Measurements from ENCODE around the gene GTF3C5. TPM values are rescaled to one million over a fixed set of nuclear protein-coding genes. Genes with fewer than 3 reads are reported as not detected.

The GTF3C5 gene
- total RNA-seq, 2 experiments from 2014 or later: 89.3 to 95.7 TPM

GRCh38 chr9:133100506-133101355 is 69.9 kb downstream of the GTF3C5 start:
- ATAC-seq (no peak), DNase-seq (no peak)
- ChIA-PET POLR2A (no interaction called here), CTCF (interaction anchor here (1.1 to 22.3 kb wide), 3 partner anchors 13 to 45 kb away, joined by 3 to 421 read pairs (median 3); no protein-coding TSS in a partner anchor)
- Mint-ChIP-seq H3K9me3 (ENCODE audit: insufficient read depth) (peaks cover 9% of the 10 kb centered on the region), H3K4me3 (no peak overlapping the region), H3K4me1 (ENCODE audit: low read depth) (no peaks in the 10 kb centered on the region), H3K27me3 (ENCODE audit: low read depth) (no peaks in the 10 kb centered on the region), H3K27ac (no peak overlapping the region), H3K36me3 (ENCODE audit: low read depth) (peaks cover 74% of the 10 kb centered on the region)

- Mint-ChIP-seq H3K4me1 (ENCODE audit: low read depth) (peaks cover 4% of the 10 kb centered on the region), H3K27me3 (ENCODE audit: low read depth) (no peaks in the 10 kb centered on the region), H3K9me3 (ENCODE audit: insufficient read depth) (peaks cover 2% of the 10 kb centered on the region), H3K27ac (no peak overlapping the region), H3K4me3 (no peak overlapping the region), H3K36me3 (ENCODE audit: low read depth) (peaks cover 69% of the 10 kb centered on the region)
- CTCF ChIA-PET: interaction anchor here (0.7 to 22.3 kb wide), 6 partner anchors 8 to 45 kb away, joined by 3 to 421 read pairs (median 3); no protein-coding TSS in a partner anchor
- DNase-seq (no peak), ATAC-seq (no peak)
- POLR2A ChIA-PET: interaction anchor here (0.8 kb wide), 1 partner anchor 32 kb away, joined by 4 read pairs; no protein-coding TSS in a partner anchor
Measured at GRCh38 chr9:133101356-133102189, 70.8 kb downstream of the GTF3C5 start.

GRCh38 chr9:133102190-133103021 is 71.6 kb downstream of the GTF3C5 start:
- peaks cover 65% of the 10 kb centered on the region for H3K36me3 Mint-ChIP-seq (ENCODE audit: low read depth)
- H3K4me1 Mint-ChIP-seq (ENCODE audit: low read depth): peaks cover 5% of the 10 kb centered on the region
- H3K9me3 Mint-ChIP-seq (ENCODE audit: insufficient read depth): no peaks in the 10 kb centered on the region
- H3K27ac Mint-ChIP-seq: no peak overlapping the region
- ChIA-PET CTCF (interaction anchor here (0.7 to 22.3 kb wide), 6 partner anchors 8 to 44 kb away, joined by 3 to 421 read pairs (median 3); no protein-coding TSS in a partner anchor), POLR2A (interaction anchor here (0.8 to 2.0 kb wide), 2 partner anchors 31 to 42 kb away, joined by 4 to 13 read pairs; no protein-coding TSS in a partner anchor)
- no peak overlapping the region for H3K4me3 Mint-ChIP-seq
- ATAC-seq: no peak
- DNase-seq: no peak
- H3K27me3 Mint-ChIP-seq (ENCODE audit: low read depth): no peaks in the 10 kb centered on the region

GRCh38 chr9:133103183-133103986 is 72.6 kb downstream of the GTF3C5 start:
- Mint-ChIP-seq H3K4me1 (ENCODE audit: low read depth) (peaks cover 5% of the 10 kb centered on the region), H3K36me3 (ENCODE audit: low read depth) (peaks cover 62% of the 10 kb centered on the region), H3K4me3 (no peak overlapping the region), H3K27ac (peak overlapping the region; percentile 77), H3K27me3 (ENCODE audit: low read depth) (no peaks in the 10 kb centered on the region), H3K9me3 (ENCODE audit: insufficient read depth) (no peaks in the 10 kb centered on the region)
- CTCF ChIA-PET: interaction anchor here (0.5 to 22.3 kb wide), 7 partner anchors 11 to 129 kb away, joined by 3 to 421 read pairs (median 4); no protein-coding TSS in a partner anchor
- ATAC-seq: peak; percentile 67
- POLR2A ChIA-PET: interaction anchor here (2.0 kb wide), 1 partner anchor 41 kb away, joined by 13 read pairs; no protein-coding TSS in a partner anchor
- peak; percentile 60 for DNase-seq

GRCh38 chr9:133103987-133104505 is 73.2 kb downstream of the GTF3C5 start:
- H3K27ac Mint-ChIP-seq: peak overlapping the region; percentile 55
- peaks cover 58% of the 10 kb centered on the region for H3K36me3 Mint-ChIP-seq (ENCODE audit: low read depth)

GRCh38 chr9:133104718-133105460 is 74.1 kb downstream of the GTF3C5 start:
- Mint-ChIP-seq H3K9me3 (ENCODE audit: insufficient read depth) (no peaks in the 10 kb centered on the region), H3K4me3 (no peak overlapping the region), H3K27me3 (ENCODE audit: low read depth) (no peaks in the 10 kb centered on the region), H3K36me3 (ENCODE audit: low read depth) (peaks cover 58% of the 10 kb centered on the region), H3K4me1 (ENCODE audit: low read depth) (peaks cover 5% of the 10 kb centered on the region), H3K27ac (peak overlapping the region; percentile 39)
- no peak for ATAC-seq
- no peak for DNase-seq
- ChIA-PET POLR2A (no interaction called here), CTCF (interaction anchor here (1.4 to 22.3 kb wide), 3 partner anchors 9 to 83 kb away, joined by 3 to 421 read pairs (median 4); no protein-coding TSS in a partner anchor)

More at GRCh38 chr9:133103987-133104505, 73.2 kb downstream of the GTF3C5 start:
- DNase-seq (no peak), ATAC-seq (no peak)
- POLR2A ChIA-PET: interaction anchor here (2.0 kb wide), 1 partner anchor 41 kb away, joined by 13 read pairs; no protein-coding TSS in a partner anchor
- no peaks in the 10 kb centered on the region for H3K9me3 Mint-ChIP-seq (ENCODE audit: insufficient read depth)
- no peak overlapping the region for H3K4me3 Mint-ChIP-seq
- CTCF ChIA-PET: interaction anchor here (0.5 to 22.3 kb wide), 6 partner anchors 10 to 128 kb away, joined by 3 to 421 read pairs (median 4); no protein-coding TSS in a partner anchor
- no peaks in the 10 kb centered on the region for H3K27me3 Mint-ChIP-seq (ENCODE audit: low read depth)
- H3K4me1 Mint-ChIP-seq (ENCODE audit: low read depth): peaks cover 5% of the 10 kb centered on the region

GRCh38 chr9:133105461-133105770 is 74.6 kb downstream of the GTF3C5 start:
- ATAC-seq (no peak), DNase-seq (no peak)
- no peaks in the 10 kb centered on the region for H3K27me3 Mint-ChIP-seq (ENCODE audit: low read depth)
- H3K9me3 Mint-ChIP-seq (ENCODE audit: insufficient read depth): no peaks in the 10 kb centered on the region
- ChIA-PET CTCF (interaction anchor here (1.0 to 22.3 kb wide), 3 partner anchors 12 to 84 kb away, joined by 3 to 421 read pairs (median 3); no protein-coding TSS in a partner anchor), POLR2A (no interaction called here)
- no peak overlapping the region for H3K4me3 Mint-ChIP-seq
- no peak overlapping the region for H3K27ac Mint-ChIP-seq
- H3K36me3 Mint-ChIP-seq (ENCODE audit: low read depth): peaks cover 60% of the 10 kb centered on the region
- H3K4me1 Mint-ChIP-seq (ENCODE audit: low read depth): peaks cover 5% of the 10 kb centered on the region

- Mint-ChIP-seq H3K27me3 (ENCODE audit: low read depth) (no peaks in the 10 kb centered on the region), H3K4me3 (no peak overlapping the region), H3K36me3 (ENCODE audit: low read depth) (peaks cover 52% of the 10 kb centered on the region), H3K4me1 (ENCODE audit: low read depth) (peaks cover 8% of the 10 kb centered on the region), H3K9me3 (ENCODE audit: insufficient read depth) (no peaks in the 10 kb centered on the region), H3K27ac (peak overlapping the region; percentile 43)
- ChIA-PET POLR2A (interaction anchor here (0.6 kb wide), 1 partner anchor 625 kb away, joined by 3 read pairs; no protein-coding TSS in a partner anchor), CTCF (interaction anchor here (0.8 to 22.3 kb wide), 5 partner anchors 11 to 85 kb away, joined by 3 to 421 read pairs (median 3); no protein-coding TSS in a partner anchor)
- DNase-seq: no peak
- no peak for ATAC-seq
Measured at GRCh38 chr9:133106511-133107244, 75.9 kb downstream of the GTF3C5 start.

- H3K4me1 Mint-ChIP-seq (ENCODE audit: low read depth): peaks cover 12% of the 10 kb centered on the region
- DNase-seq (no peak), ATAC-seq (no peak)
- ChIA-PET CTCF (interaction anchor here (1.9 to 22.3 kb wide), 2 partner anchors 12 to 39 kb away, joined by 4 to 421 read pairs; no protein-coding TSS in a partner anchor), POLR2A (no interaction called here)
- no peaks in the 10 kb centered on the region for H3K9me3 Mint-ChIP-seq (ENCODE audit: insufficient read depth)
- H3K27ac Mint-ChIP-seq: no peak overlapping the region
- H3K4me3 Mint-ChIP-seq: no peak overlapping the region
- H3K27me3 Mint-ChIP-seq (ENCODE audit: low read depth): no peaks in the 10 kb centered on the region
- H3K36me3 Mint-ChIP-seq (ENCODE audit: low read depth): peaks cover 47% of the 10 kb centered on the region
Measured at GRCh38 chr9:133107245-133107722, 76.5 kb downstream of the GTF3C5 start.
